SJCRH30 (cell line): Measurements from ENCODE around the gene EXOC6B. TPM values are rescaled to one million over a fixed set of nuclear protein-coding genes. Genes with fewer than 3 reads are reported as not detected.

Experiments
- DNase-seq, 2 experiments: peaks; one replicate each; pipeline ENCODE4 v3.0.0-alpha.2; 2015 to 2020
- H3K27ac ChIP-seq: fragments of 250-450 bp; sonication (Bioruptor Pico); 2 replicates; pipeline ENCODE4 v1.5.1; 2020; ENCODE audit warnings: mild to moderate bottlenecking, moderate library complexity
- H3K27me3 ChIP-seq: fragments of 250-450 bp; sonication (Bioruptor Pico); 2 replicates; pipeline ENCODE4 v1.5.1; 2020; ENCODE audit warnings: mild to moderate bottlenecking, moderate library complexity
- H3K36me3 ChIP-seq: fragments of 250-450 bp; sonication (Bioruptor Pico); 2 replicates; pipeline ENCODE4 v1.5.1; 2020; ENCODE audit warnings: mild to moderate bottlenecking, moderate library complexity
- H3K4me1 ChIP-seq: fragments of 250-450 bp; sonication (Bioruptor Pico); 2 replicates; pipeline ENCODE4 v1.5.1; 2020; ENCODE audit warnings: mild to moderate bottlenecking, moderate library complexity
- H3K4me3 ChIP-seq: fragments of 250-450 bp; sonication (Bioruptor Pico); 2 replicates; pipeline ENCODE4 v1.5.1; 2020; ENCODE audit warnings: mild to moderate bottlenecking, moderate library complexity
- H3K9me3 ChIP-seq: fragments of 250-450 bp; sonication (Bioruptor Pico); replicated peaks from 2 replicates; pipeline ENCODE4 v1.5.1; 2020; ENCODE audit warnings: mild to moderate bottlenecking, moderate library complexity
- total RNA-seq: library from RNA; depleted of rRNA; stranded (reverse); fragments of >200 nt; shearing (Covaris generic); gene quantifications from 2 replicates; pipeline ENCODE4 v1.2.3, GENCODE V29; 2014

The EXOC6B gene
- total RNA-seq, 1 experiment from 2014 or later = 24.8 TPM

GRCh38 chr2:72211777-72212485 is 613.9 kb downstream of the EXOC6B start:
- no peaks in the 10 kb centered on the region for H3K4me1 ChIP-seq
- no peaks in the 10 kb centered on the region for H3K27me3 ChIP-seq
- H3K9me3 ChIP-seq = no peaks in the 10 kb centered on the region
- H3K4me3 ChIP-seq = no peak overlapping the region
- DNase-seq = no peak
- H3K36me3 ChIP-seq = no peaks in the 10 kb centered on the region
- no peak overlapping the region for H3K27ac ChIP-seq

DNA sequence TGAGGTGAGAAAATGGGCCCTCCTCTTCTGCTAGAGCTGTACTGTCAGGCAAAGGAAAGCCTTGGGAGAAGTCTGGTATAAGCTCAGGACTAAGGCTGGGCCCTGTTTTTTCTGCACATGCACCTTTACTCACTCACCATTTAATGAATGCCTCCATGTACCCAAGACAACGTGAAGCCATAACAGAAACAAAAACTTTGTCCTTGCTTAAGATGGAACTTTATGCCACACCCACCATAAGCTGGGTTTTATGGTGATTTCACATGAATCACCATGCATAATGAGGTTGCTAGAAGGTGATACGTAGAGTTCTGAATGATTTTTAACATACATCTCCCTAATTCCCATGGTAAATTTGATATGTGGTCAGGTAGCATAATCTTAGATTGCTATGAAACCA is 614.5 kb downstream of the EXOC6B start:
- no peaks in the 10 kb centered on the region for H3K36me3 ChIP-seq
- no peak for DNase-seq
- no peak overlapping the region for H3K27ac ChIP-seq
- no peaks in the 10 kb centered on the region for H3K27me3 ChIP-seq
- H3K4me1 ChIP-seq = no peaks in the 10 kb centered on the region
- H3K4me3 ChIP-seq = no peak overlapping the region
- H3K9me3 ChIP-seq = no peaks in the 10 kb centered on the region

DNA sequence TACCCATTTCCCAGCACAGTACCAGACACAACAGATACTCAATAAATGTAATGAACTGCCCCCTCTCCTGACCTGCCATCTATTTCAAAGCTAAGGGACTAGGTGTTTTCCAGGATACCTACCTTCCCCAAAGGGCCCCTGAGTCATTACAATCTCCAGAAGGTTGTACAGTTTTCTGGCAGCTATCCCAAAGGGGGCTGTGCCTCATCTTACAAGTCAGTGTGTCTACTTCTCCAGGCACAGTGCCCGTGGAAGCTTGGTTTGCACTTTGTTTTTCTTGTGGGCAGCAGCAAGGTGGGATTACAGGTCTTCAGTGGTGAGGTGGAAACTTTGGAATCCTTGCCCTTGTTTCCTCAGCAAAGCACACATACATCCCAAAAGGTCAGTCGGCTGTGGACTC is 615.4 kb downstream of the EXOC6B start:
- H3K4me1 ChIP-seq = no peaks in the 10 kb centered on the region
- H3K27ac ChIP-seq = no peak overlapping the region
- H3K36me3 ChIP-seq = no peaks in the 10 kb centered on the region
- H3K4me3 ChIP-seq = no peak overlapping the region
- no peak for DNase-seq
- H3K9me3 ChIP-seq = no peaks in the 10 kb centered on the region
- no peaks in the 10 kb centered on the region for H3K27me3 ChIP-seq

DNA sequence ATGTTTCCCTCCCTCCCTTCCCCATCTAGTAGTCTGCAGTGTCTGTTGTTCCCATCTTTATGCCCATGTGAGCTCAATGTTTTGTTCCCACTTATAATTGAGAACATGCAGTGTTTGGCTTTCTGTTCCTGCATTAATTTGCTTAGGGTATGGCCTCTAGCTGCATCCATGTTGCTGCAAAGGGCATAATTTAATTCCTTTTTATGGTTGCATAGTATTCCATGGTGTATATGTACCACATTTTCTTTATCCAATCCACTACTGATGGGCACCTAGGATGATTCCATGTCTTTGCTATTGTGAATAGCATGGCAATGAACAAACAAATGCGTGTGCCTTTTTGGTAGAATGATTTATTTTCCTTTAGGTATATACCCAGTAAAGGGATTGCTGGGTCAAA is 617.6 kb downstream of the EXOC6B start:
- DNase-seq = no peak
- no peaks in the 10 kb centered on the region for H3K4me1 ChIP-seq
- H3K36me3 ChIP-seq = no peaks in the 10 kb centered on the region
- H3K9me3 ChIP-seq = no peaks in the 10 kb centered on the region
- no peak overlapping the region for H3K27ac ChIP-seq
- H3K27me3 ChIP-seq = no peaks in the 10 kb centered on the region
- no peak overlapping the region for H3K4me3 ChIP-seq

DNA sequence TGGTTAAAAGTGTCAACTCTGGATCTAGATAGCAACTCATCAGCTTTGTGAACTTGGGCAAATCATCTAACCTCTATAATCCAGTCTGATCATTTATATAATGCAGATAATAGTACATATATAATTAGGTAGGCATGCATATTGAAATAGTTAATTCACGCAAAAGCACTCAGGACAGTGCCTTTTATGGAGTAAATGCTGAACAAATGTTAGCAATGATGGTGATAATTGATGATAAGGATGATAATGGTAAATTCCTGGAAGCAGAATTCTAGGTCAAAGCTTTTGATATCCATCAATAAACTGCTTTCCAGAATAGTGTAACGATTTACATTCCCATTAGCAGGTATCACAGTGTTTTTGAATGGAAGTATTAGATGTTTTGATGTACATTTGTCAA is 618.5 kb downstream of the EXOC6B start:
- Histone ChIP-seq H3K9me3 (no peaks in the 10 kb centered on the region), H3K27ac (no peak overlapping the region), H3K27me3 (no peaks in the 10 kb centered on the region), H3K36me3 (no peaks in the 10 kb centered on the region), H3K4me1 (no peaks in the 10 kb centered on the region), H3K4me3 (no peak overlapping the region)
- DNase-seq = no peak

GRCh38 chr2:72205504-72205881 is 620.3 kb downstream of the EXOC6B start:
- peak in 1 of 2 experiments; percentile 19 for DNase-seq
- H3K4me3 ChIP-seq = no peak overlapping the region
- H3K4me1 ChIP-seq = no peaks in the 10 kb centered on the region
- no peaks in the 10 kb centered on the region for H3K9me3 ChIP-seq
- no peaks in the 10 kb centered on the region for H3K27me3 ChIP-seq
- no peak overlapping the region for H3K27ac ChIP-seq
- H3K36me3 ChIP-seq = no peaks in the 10 kb centered on the region

DNA sequence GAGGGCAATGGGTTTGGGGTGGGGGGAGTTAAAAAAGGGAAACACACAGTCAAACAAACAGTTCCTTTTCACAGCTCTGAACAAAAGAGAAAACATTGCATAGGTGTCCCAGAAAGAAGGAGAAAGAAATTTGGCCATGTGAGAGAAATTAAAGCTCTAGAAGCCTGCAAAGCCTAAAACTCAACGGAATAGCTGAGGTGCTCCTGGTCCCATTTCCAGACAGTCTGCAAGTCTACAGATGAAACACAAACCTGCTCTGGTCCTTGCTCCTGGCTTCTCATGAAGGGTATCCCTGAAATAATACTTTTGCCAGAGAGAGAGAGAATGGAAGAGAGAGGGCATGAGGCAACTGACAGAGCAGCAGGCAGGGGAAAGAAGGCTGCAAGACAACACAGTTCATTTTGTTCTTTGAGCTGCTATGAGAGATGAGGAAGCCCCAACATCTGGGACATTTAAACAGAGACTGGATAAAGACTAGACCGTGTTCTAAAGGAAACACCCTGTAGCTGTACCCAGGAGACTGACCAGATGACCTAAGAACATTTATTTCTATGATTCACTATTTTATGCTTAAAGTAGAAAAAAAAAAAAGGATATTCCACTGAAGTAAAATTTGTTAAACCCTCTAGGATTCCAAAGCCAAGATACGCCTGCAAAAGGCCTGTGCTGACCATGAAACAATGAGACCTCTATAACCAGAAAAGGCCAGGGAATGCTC is 620.9 kb downstream of the EXOC6B start:
- no peak for DNase-seq
- no peaks in the 10 kb centered on the region for H3K9me3 ChIP-seq
- H3K4me3 ChIP-seq = no peak overlapping the region
- H3K27me3 ChIP-seq = no peaks in the 10 kb centered on the region
- H3K36me3 ChIP-seq = no peaks in the 10 kb centered on the region
- no peak overlapping the region for H3K27ac ChIP-seq
- H3K4me1 ChIP-seq = no peaks in the 10 kb centered on the region

DNA sequence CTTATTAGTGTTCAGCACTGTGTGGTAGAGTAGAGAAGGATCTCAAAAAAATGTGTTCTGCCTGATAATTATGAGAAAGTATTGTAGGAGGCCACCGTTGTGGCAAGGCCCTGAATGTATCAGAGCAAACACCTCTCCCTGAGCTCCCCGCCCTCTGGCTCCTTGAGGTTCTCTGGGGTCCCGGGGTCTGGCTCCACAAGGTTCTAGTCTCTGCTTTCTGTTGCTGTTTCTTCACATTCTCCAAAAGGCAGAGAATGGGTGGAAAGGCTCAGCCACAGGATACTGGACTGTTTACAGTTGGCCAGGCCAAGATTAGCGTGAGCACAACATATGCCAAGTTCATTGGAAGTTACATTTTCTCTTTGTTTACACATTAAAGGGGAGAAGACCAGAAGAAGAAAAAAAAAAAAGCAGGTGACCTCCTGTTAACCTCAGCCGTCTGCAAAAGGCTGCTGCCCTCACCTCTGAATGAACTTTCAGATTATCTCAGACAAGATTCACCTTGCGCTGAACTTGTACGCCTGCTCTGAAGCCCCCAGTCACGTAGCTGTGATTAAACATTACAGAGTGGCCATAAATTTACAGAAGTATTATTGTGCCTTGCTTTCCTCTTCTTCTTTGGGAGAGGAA is 621.6 kb downstream of the EXOC6B start:
- peak in 1 of 2 experiments; percentile 16 for DNase-seq
- H3K27me3 ChIP-seq = no peaks in the 10 kb centered on the region
- no peak overlapping the region for H3K4me3 ChIP-seq
- no peak overlapping the region for H3K27ac ChIP-seq
- no peaks in the 10 kb centered on the region for H3K4me1 ChIP-seq
- no peaks in the 10 kb centered on the region for H3K36me3 ChIP-seq
- no peaks in the 10 kb centered on the region for H3K9me3 ChIP-seq

- Histone ChIP-seq H3K27me3 (no peaks in the 10 kb centered on the region), H3K4me3 (no peak overlapping the region), H3K27ac (no peak overlapping the region), H3K9me3 (no peaks in the 10 kb centered on the region), H3K4me1 (no peaks in the 10 kb centered on the region), H3K36me3 (no peaks in the 10 kb centered on the region)
- DNase-seq = no peak
Observed at GRCh38 chr2:72198532-72199241, 627.1 kb downstream of the EXOC6B start.

DNA sequence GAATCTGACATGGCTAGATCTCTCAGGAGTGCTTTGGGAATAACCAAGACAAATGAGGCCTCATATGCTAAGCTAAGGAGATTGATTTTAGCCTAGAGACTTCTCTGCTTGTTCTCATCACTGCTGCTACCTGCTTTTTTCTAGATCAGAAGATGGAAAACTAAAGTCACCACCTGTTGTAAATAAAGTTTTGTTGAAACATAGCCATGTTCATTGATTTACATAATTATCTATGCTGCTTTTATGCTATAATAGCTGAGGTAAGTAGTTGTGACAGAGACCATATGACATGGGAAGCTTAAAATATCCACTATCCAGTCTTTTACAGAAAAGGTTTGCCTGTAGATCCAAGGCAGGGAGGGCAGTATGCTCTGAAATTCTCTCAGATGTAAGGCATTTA is 632.1 kb downstream of the EXOC6B start:
- Histone ChIP-seq H3K36me3 (no peaks in the 10 kb centered on the region), H3K4me1 (no peaks in the 10 kb centered on the region), H3K27me3 (no peaks in the 10 kb centered on the region), H3K9me3 (no peaks in the 10 kb centered on the region), H3K27ac (no peak overlapping the region), H3K4me3 (no peak overlapping the region)
- no peak for DNase-seq

DNA sequence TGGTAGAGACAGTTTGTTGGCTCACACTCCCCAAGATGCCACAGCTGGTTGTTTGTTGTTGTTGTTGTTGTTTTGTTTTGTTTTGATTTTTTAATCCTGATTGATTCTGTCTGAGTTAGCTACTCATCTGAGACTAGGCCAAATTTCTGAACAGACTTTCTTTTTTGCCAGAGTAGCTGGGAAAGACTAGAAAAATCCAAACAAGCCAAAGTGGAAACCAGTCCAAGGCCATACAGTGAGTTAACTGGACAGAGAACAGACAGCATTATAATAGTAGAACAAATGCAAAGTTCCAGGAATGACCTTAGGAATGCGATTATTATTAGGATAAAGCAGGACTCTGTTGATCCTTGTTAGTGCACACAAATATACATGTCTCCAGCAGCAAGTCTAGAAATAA is 634.4 kb downstream of the EXOC6B start:
- Histone ChIP-seq H3K4me1 (no peaks in the 10 kb centered on the region), H3K27ac (no peak overlapping the region), H3K9me3 (no peaks in the 10 kb centered on the region), H3K27me3 (no peaks in the 10 kb centered on the region), H3K4me3 (no peak overlapping the region), H3K36me3 (no peaks in the 10 kb centered on the region)
- no peak for DNase-seq

- Histone ChIP-seq H3K4me1 (no peaks in the 10 kb centered on the region), H3K36me3 (no peaks in the 10 kb centered on the region), H3K9me3 (no peaks in the 10 kb centered on the region), H3K27me3 (no peaks in the 10 kb centered on the region), H3K4me3 (no peak overlapping the region), H3K27ac (no peak overlapping the region)
- peak; percentile 15 to 41 for DNase-seq
Observed at GRCh38 chr2:72185206-72185605, 640.6 kb downstream of the EXOC6B start.

DNA sequence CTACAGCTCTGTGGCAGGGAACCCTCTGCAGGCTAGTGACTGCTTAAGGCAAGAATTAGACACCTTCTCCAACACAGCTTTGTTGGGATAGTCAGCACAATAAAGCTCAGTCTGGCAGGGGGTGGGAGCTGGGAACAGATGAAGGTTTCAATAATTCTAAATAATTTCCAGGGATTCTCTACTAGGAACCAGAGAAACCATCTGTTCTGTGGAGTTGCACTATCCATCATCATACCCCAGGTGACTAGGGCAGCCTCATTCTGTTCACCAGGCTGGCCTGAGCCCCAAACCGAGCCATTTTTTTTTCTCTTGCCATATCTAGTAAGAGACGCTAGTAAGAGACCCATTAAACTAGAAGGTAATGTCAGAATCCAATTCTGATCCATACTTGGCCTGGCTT is 642.4 kb downstream of the EXOC6B start:
- H3K9me3 ChIP-seq = no peaks in the 10 kb centered on the region
- no peak for DNase-seq
- no peaks in the 10 kb centered on the region for H3K4me1 ChIP-seq
- H3K4me3 ChIP-seq = no peak overlapping the region
- H3K36me3 ChIP-seq = 0 out of 2 replicates have a peak, but pooled peaks cover 3% of the 10 kb centered on the region
- H3K27me3 ChIP-seq = no peaks in the 10 kb centered on the region
- H3K27ac ChIP-seq = no peak overlapping the region

DNA sequence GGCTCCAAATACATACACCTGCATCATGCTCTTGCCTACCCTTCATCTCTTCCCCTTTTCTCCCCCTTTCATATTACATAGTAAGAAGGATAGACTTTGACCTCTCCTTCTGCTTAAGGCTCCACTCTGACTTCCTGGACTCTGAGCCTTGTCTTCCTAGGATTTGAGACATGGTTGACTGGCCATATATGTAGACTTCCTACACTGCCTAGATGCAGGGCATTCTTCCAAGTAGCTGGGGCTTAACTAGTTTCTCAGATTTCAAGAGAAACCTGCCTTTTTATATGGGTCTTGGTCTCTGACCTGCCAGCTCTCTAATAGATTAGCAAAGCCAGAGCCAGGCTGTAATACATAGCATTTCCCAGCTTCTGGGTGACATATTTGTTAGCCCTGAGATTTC is 642.8 kb downstream of the EXOC6B start:
- Histone ChIP-seq H3K9me3 (no peaks in the 10 kb centered on the region), H3K27ac (no peak overlapping the region), H3K27me3 (no peaks in the 10 kb centered on the region), H3K36me3 (0 out of 2 replicates have a peak, but pooled peaks cover 3% of the 10 kb centered on the region), H3K4me1 (no peaks in the 10 kb centered on the region), H3K4me3 (no peak overlapping the region)
- DNase-seq = no peak

DNA sequence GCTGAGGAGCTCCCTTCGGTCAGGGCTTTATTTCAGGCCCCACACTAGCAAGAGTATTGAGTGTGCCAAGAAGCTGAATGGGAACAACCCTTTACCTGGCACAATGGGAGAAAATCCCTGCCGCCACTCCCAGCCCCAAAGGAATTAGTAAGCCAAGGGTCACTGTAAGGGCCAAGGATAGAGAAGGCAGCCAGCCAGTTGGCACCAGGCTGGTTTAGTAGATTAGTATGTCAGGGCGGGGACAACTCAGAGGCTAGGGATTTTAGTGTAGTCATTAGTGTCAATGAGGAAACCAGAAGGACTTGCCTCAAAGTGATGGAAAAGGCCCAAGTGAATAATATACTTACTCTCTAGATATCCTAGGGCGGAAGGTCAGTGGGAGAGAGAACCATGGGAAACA is 643.3 kb downstream of the EXOC6B start:
- Histone ChIP-seq H3K27me3 (no peaks in the 10 kb centered on the region), H3K36me3 (0 out of 2 replicates have a peak, but pooled peaks cover 3% of the 10 kb centered on the region)
- DNase-seq = no peak

More for the DNA sequence above, 643.3 kb downstream of the EXOC6B start:
- H3K4me1 ChIP-seq = no peaks in the 10 kb centered on the region
- no peak overlapping the region for H3K4me3 ChIP-seq
- no peak overlapping the region for H3K27ac ChIP-seq
- H3K9me3 ChIP-seq = no peaks in the 10 kb centered on the region
